Gastrocnemius medialis (tissue), 4 donors: ENCODE results near the gene POLR3H. TPM values are rescaled to one million over a fixed set of nuclear protein-coding genes. Genes with fewer than 3 reads are reported as not detected.

Experiments
- ATAC-seq, 2 donors: fragments of 150-250 bp; one replicate each; pipeline ENCODE4 v1.9.1; 2016
- DNase-seq, 2 donors: peaks; one replicate each; pipeline ENCODE4 v3.0.0-alpha.2; 2019
- H3K27ac ChIP-seq, 4 donors: fragments of 200-600 bp; sonication (generic); 1 replicate in 1 of 4; 2 replicates in 3 of 4; pipeline ENCODE4 v1.5.1; 2016 to 2018; ENCODE audit warnings: mild to moderate bottlenecking in 2 of 4, moderate library complexity in 1 of 4
- H3K27me3 ChIP-seq, 3 donors: fragments of 200-600 bp; sonication (generic) in 2 of 3; 1 replicate in 1 of 3; 2 replicates in 2 of 3; pipeline versions ENCODE4 v1.5.1 to v1.6.0; 2016 to 2019; ENCODE audit warnings: mild to moderate bottlenecking in 1 of 3, moderate library complexity in 1 of 3
- H3K36me3 ChIP-seq, 2 donors: fragments of 200-600 bp; sonication (generic) in 1 of 2; one replicate each; pipeline ENCODE4 v1.5.1; 2017 to 2018
- H3K4me1 ChIP-seq, 2 donors: fragments of 200-600 bp; sonication (generic) in 1 of 2; one replicate each; pipeline ENCODE4 v1.5.1; 2016 to 2017; ENCODE audit warnings: mild to moderate bottlenecking in 2 of 2
- H3K4me3 ChIP-seq, 4 donors: fragments of 200-600 bp; sonication (generic) in 3 of 4; 1 replicate in 1 of 4; 2 replicates in 3 of 4; pipeline ENCODE4 v1.5.1; 2016 to 2019; ENCODE audit warnings: mild to moderate bottlenecking in 2 of 4
- H3K9me3 ChIP-seq, 3 donors: fragments of 200-600 bp; sonication (generic) in 2 of 3; 1 replicate in 1 of 3; 2 replicates in 2 of 3; pipeline ENCODE4 v1.5.1; 2016 to 2019
- POLR2A ChIP-seq, 2 donors: fragments of 450-650 bp; IDR thresholded peaks; one replicate each; pipeline ENCODE4 v1.6.1; 2017; ENCODE audit warnings: antibody characterized with exemption in 2 of 2, mild to moderate bottlenecking in 2 of 2, moderate library complexity in 2 of 2
- in situ Hi-C, 4 donors: fragments of 200-750 bp; cut with MboI; loops; one replicate each; pipeline versions ENCODE4 v1.15.0 to v1.8.0; 2017; ENCODE audit warnings: low sequenced_read_pairs in 4 of 4
- intact Hi-C: fragments of 100-400 bp; cut with DNase I; formaldehyde crosslinking; loops from one replicate; pipeline ENCODE4 v1.15.1; 2023; ENCODE audit warnings: low total_unique reads
- total RNA-seq, 4 donors: library from RNA; depleted of rRNA; stranded (reverse); fragments of >200 nt; gene quantifications; one replicate each; pipeline versions ENCODE4 v1.1.0 to v1.2.3, GENCODE V29; 2016
- TF ChIP-seq, protein P1 (sequence below), 5 experiments: fragments of 450-650 bp in 3 of 5; fragments of 200-600 bp in 2 of 5; sonication (generic) in 2 of 5; IDR thresholded peaks in 4 of 5; conservative IDR thresholded peaks in 1 of 5; 1 replicate in 4 of 5; 2 replicates in 1 of 5; pipeline ENCODE4 v1.5.1; 2016 to 2019; ENCODE audit warnings: antibody characterized with exemption in 5 of 5, mild to moderate bottlenecking in 3 of 5, moderate library complexity in 3 of 5

Gene POLR3H
- total RNA-seq, 4 donors from 2014 or later = 5.7 to 11.0 (median 6.9) TPM

DNA sequence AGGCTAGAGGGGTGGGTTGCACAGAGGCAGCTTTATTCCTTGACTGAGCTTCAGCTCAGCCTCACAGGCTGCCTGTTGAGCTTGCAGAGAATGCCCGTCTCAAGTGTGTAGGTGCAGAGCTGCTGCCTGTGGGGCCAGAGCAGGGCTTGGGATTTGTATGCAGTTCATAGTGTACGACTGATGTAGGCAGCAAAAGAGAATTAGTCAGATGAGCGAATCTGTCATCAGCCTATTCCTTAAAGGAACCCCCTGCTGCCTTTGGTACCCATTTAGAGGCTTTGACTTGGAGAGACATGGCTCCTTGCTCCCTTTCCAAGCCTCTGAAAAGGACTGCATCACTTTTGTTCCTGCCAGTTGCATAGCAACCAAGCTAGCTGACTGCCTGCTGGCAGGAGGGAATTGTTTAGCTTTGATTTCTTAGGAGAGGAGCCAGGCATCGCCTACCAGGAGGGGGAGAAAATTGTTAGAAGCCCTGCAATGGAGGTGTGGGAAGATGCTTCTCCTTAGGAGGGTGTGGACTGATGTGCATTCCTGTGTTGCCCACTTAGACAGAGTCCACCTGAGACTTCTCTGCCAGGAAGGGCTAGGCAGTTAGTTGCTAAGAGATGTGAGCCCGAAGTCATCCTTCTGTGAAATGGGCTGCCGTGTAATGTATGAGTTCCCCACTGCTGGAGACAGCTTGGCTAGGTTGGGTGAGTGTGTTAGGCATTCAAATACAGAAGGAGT, 64.4 kb downstream of the POLR3H start:
- ATAC-seq (peak; percentile 6 to 21), DNase-seq (peak in 1 of 2 donors; percentile 52)
- Histone ChIP-seq H3K36me3 (no peaks in the 10 kb centered on the region), H3K27ac (peak overlapping the region; percentile 96 to 98 (median 96)), H3K9me3 (no peaks in the 10 kb centered on the region), H3K4me3 (peak overlapping the region in 2 of 4 donors; percentile 9 to 16), H3K4me1 (peaks cover 75 to 83% of the 10 kb centered on the region in 2 donors), H3K27me3 (no peaks in the 10 kb centered on the region)
- TF ChIP-seq, protein P1, sequence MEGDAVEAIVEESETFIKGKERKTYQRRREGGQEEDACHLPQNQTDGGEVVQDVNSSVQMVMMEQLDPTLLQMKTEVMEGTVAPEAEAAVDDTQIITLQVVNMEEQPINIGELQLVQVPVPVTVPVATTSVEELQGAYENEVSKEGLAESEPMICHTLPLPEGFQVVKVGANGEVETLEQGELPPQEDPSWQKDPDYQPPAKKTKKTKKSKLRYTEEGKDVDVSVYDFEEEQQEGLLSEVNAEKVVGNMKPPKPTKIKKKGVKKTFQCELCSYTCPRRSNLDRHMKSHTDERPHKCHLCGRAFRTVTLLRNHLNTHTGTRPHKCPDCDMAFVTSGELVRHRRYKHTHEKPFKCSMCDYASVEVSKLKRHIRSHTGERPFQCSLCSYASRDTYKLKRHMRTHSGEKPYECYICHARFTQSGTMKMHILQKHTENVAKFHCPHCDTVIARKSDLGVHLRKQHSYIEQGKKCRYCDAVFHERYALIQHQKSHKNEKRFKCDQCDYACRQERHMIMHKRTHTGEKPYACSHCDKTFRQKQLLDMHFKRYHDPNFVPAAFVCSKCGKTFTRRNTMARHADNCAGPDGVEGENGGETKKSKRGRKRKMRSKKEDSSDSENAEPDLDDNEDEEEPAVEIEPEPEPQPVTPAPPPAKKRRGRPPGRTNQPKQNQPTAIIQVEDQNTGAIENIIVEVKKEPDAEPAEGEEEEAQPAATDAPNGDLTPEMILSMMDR (IDR thresholded peaks at IDR 0.05 in 4 of 5, conservative IDR thresholded peaks at IDR 0.05 in 1 of 5) = no peak
- no peak for TF ChIP-seq POLR2A (IDR thresholded peaks at IDR 0.05)
- in situ Hi-C loops = loop anchor here in 1 of 4 donors (10.0 kb wide), 1 partner anchor 75 kb away; no protein-coding TSS in a partner anchor
- intact Hi-C loops = loop anchor here (1.0 to 2.0 kb wide), 2 partner anchors 33 to 70 kb away; no protein-coding TSS in a partner anchor

DNA sequence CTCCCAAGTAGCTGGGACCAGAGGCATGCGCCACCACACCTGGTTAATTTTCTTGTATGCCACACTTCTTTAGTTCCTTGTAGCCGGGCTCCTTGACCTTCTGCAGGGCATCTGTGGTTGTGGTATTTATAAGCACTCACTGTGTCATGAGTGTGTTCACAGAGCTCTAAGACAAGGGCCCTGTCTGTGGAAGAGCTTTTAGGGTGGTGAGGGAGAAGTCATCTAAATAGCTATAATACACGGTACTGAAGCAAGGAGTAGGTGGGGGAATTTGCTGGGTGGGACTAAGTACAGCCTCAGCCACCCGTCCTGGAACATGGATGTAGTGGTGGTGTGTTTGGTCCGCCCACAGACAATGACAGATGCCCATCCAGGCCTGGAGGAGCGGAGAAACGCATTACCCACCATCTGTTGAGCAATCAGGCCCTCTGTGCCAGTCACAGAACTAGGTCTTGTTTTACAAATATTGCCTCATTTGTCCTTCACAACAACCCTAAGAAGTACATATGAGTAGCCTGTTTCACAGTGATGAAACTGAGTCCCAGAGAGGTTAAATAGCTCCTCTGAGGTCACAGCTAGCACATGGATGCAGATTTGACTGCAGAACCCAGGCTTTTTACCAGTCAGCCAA, 65.3 kb downstream of the POLR3H start:
- H3K27ac ChIP-seq = peak overlapping the region; percentile 96 to 98 (median 96)
- intact Hi-C loops (loop anchor here (1.0 to 2.0 kb wide), 2 partner anchors 34 to 69 kb away; no protein-coding TSS in a partner anchor), in situ Hi-C loops (loop anchor here in 1 of 4 donors (10.0 kb wide), 1 partner anchor 74 kb away; no protein-coding TSS in a partner anchor)
- TF ChIP-seq, protein P1 (IDR thresholded peaks at IDR 0.05 in 4 of 5, conservative IDR thresholded peaks at IDR 0.05 in 1 of 5) = peak in 1 of 5 experiments; percentile 19
- peak; percentile 34 to 46 for TF ChIP-seq POLR2A (IDR thresholded peaks at IDR 0.05)
- peak overlapping the region in 2 of 4 donors; percentile 1 to 16 for H3K4me3 ChIP-seq
- H3K4me1 ChIP-seq = peaks cover 74 to 78% of the 10 kb centered on the region in 2 donors
- H3K9me3 ChIP-seq = no peaks in the 10 kb centered on the region
- no peaks in the 10 kb centered on the region for H3K27me3 ChIP-seq
- ATAC-seq (peak; percentile 84 to 86), DNase-seq (peak; percentile 87 to 95)
- no peaks in the 10 kb centered on the region for H3K36me3 ChIP-seq

DNA sequence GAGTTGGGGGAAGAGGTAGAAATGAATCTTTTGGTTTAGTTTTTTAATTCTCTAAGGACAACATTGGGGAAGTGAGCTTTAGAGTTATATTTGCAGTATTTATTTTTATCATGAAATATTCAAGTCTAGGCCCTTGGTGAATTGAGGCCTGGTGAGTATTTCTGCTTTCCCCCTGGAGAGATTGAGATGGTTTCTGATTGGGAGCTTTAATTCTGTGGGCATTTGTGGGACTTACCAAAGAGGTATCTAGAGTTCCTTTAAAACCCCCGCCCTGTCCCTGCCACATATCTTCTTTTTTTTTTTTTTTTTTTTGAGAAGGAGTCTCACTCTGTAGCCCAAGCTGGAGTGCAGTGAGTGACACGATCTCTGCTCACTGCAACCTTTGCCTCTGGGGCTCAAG, 65.8 kb downstream of the POLR3H start:
- ATAC-seq (no peak), DNase-seq (no peak)
- Histone ChIP-seq H3K9me3 (no peaks in the 10 kb centered on the region), H3K36me3 (no peaks in the 10 kb centered on the region), H3K27me3 (no peaks in the 10 kb centered on the region), H3K4me3 (peak overlapping the region in 1 of 4 donors; percentile 1), H3K4me1 (peaks cover 78 to 80% of the 10 kb centered on the region in 2 donors), H3K27ac (peak overlapping the region; percentile 96 to 98 (median 96))
- TF ChIP-seq, protein P1 (IDR thresholded peaks at IDR 0.05 in 4 of 5, conservative IDR thresholded peaks at IDR 0.05 in 1 of 5) = no peak
- TF ChIP-seq POLR2A (IDR thresholded peaks at IDR 0.05) = no peak
- intact Hi-C loops = loop anchor here (2.0 kb wide), 1 partner anchor 34 kb away; no protein-coding TSS in a partner anchor
- in situ Hi-C loops = loop anchor here in 1 of 4 donors (10.0 kb wide), 1 partner anchor 74 kb away; no protein-coding TSS in a partner anchor

Other genes with a start within 250 kb of the POLR3H start
- 10 to 100 TPM; 17.0 to 22.6 (median 20.5) TPM for gene ZC3H7B, start 242.9 kb downstream of the POLR3H start, total RNA-seq
- gene TEF, start 162.5 kb downstream of the POLR3H start, total RNA-seq = 10 to 100 TPM; 15.6 to 39.8 (median 19.5) TPM
- 10 to 100 TPM; 48.1 to 93.6 (median 65.7) TPM for gene TOB2, start 97.7 kb downstream of the POLR3H start, total RNA-seq
- gene PHF5A, start 75.8 kb downstream of the POLR3H start, total RNA-seq = 10 to 100 TPM; 33.8 to 43.5 (median 38.9) TPM
- gene ACO2, start 75.4 kb downstream of the POLR3H start, total RNA-seq = 100 to 1,000 TPM; 361 to 763 (median 473) TPM
- gene CSDC2, start 16.5 kb upstream of the POLR3H start, total RNA-seq = 1 to 10 TPM in 1 of 4 donors, under 1 TPM in 3; 0.41 to 3.9 (median 0.89) TPM
- 10 to 100 TPM; 11.6 to 23.3 (median 16.5) TPM for gene PMM1, start 45.4 kb upstream of the POLR3H start, total RNA-seq
- gene DESI1, start 76.6 kb upstream of the POLR3H start, total RNA-seq = 10 to 100 TPM; 11.0 to 23.7 (median 20.5) TPM
- gene XRCC6, start 76.8 kb upstream of the POLR3H start, total RNA-seq = 100 to 1,000 TPM; 220 to 285 (median 278) TPM
- gene SNU13, start 144.4 kb upstream of the POLR3H start, total RNA-seq = 100 to 1,000 TPM; 177 to 202 (median 185) TPM
- under 1 TPM in 1 of 4 donors, not detected in 3; 0.29 TPM for gene MEI1, start 155.0 kb upstream of the POLR3H start, total RNA-seq